Fibroblast of pulmonary artery (primary cell): ENCODE measurements around the gene RBMS2.

Experiments used
- DNase-seq: peaks from one replicate; pipeline ENCODE4 v3.0.0-alpha.2; 2010; ENCODE audit warnings: low read depth
- H3K4me3 ChIP-seq: replicated peaks from 2 replicates; pipeline ENCODE4 v1.5.1; 2011; ENCODE audit warnings: low read depth, mild to moderate bottlenecking, control low read depth, low read length, moderate library complexity
- TF ChIP-seq, protein P1 (sequence below): IDR thresholded peaks from 2 replicates; pipeline ENCODE4 v1.5.1; 2011; ENCODE audit warnings: mild to moderate bottlenecking, control low read depth, low read length, inconsistent platforms; ENCODE audit errors: missing control alignments

The RBMS2 gene

DNA sequence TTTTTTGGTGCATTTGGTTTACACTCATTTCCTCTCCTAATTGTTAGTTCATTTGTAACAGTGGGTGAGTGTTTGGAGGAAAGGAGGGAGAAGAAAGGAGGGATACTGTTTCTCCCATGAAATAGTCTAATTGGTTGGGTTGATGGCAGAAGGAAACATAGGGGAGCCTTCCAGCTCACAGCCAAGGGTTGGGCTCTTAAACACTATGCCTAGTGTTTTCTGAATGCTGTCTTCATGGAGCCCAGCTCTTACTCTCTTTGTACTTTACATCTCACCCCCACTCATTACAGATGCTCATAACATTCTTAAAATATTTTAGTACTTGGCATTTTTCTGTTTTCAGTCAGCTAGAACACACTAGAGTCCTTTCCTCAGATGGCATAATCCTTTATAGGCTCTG, 70.3 kb downstream of the RBMS2 start:
- DNase-seq = no peak
- H3K4me3 ChIP-seq = no peak overlapping the region
- TF ChIP-seq, protein P1, sequence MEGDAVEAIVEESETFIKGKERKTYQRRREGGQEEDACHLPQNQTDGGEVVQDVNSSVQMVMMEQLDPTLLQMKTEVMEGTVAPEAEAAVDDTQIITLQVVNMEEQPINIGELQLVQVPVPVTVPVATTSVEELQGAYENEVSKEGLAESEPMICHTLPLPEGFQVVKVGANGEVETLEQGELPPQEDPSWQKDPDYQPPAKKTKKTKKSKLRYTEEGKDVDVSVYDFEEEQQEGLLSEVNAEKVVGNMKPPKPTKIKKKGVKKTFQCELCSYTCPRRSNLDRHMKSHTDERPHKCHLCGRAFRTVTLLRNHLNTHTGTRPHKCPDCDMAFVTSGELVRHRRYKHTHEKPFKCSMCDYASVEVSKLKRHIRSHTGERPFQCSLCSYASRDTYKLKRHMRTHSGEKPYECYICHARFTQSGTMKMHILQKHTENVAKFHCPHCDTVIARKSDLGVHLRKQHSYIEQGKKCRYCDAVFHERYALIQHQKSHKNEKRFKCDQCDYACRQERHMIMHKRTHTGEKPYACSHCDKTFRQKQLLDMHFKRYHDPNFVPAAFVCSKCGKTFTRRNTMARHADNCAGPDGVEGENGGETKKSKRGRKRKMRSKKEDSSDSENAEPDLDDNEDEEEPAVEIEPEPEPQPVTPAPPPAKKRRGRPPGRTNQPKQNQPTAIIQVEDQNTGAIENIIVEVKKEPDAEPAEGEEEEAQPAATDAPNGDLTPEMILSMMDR = no peak

DNA sequence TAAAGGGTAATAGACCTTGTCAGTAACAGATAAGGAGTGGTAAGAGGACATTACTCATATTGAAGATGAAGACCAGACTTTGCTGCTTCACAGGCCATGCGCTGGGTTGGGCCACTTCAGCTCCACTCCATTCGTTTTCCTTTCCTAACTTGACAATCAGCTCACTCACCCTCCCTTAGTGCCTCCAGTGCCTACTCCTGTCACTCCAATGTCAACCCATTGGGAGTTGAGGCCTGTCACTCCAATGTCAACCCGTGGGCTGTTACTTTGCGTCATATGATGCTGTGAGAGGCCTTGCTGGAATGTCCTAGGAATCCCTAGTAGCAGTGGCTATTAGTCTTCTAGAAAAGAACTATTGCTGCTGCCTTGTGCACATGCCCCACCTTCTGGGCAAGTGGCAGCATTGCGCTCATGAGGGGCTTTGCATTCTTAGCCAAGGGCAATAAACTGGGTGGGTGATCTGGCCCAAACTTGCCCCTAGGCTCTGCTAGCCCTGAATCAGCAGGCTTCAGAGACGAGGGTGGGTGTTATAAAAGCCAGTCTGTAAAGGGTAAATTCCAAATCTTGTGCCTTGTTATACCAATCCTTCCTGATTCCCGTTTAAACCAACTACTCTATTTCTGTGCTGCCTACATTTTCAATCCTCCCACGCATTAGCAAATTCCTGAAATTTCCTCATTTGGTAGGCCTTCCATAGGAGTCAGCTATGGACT, 72.4 kb downstream of the RBMS2 start:
- H3K4me3 ChIP-seq = no peak overlapping the region
- peak; percentile 87 for DNase-seq
- TF ChIP-seq, protein P1 = peak; percentile 99

DNA sequence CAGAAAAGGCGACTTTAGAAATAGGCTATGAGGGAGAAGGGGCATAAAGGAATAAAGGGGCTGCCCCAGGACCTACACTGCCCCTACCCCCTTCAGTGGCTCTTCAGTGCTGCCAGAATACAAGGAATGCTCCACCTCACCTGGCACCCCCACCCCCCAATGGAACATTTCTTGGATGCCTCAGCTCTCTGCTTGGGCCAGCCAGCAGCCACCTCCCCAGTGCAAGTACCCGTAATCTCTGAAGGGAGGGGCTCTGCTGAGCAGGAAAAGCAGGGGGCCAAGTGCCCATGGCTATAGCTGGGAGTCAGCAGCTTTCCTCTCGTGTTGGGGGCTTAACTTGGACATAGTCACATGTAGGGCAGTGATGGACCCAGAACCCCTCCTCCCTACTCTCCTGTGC, 75.2 kb downstream of the RBMS2 start:
- H3K4me3 ChIP-seq = no peak overlapping the region
- TF ChIP-seq, protein P1 = no peak
- no peak for DNase-seq

DNA sequence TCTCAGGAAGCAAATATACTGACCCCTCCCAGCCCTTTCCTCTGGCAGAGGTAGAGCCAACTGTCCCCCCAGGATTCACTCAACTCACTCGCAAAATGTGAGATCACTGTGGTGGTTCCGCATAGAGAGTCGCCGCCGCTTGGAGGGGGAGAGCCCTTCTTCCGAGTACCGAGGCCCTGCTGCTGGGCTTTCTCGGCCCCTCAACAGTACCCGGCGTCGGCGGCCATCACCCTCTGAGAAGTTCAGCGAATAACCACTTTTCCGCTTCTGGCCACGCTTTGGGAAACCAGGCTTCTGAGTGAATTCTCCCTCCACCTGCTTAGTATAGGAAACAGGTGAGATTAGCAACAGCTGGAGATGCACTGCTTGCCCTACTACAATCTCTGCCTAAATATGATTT, 77.4 kb downstream of the RBMS2 start:
- H3K4me3 ChIP-seq = no peak overlapping the region
- TF ChIP-seq, protein P1 = no peak

DNA sequence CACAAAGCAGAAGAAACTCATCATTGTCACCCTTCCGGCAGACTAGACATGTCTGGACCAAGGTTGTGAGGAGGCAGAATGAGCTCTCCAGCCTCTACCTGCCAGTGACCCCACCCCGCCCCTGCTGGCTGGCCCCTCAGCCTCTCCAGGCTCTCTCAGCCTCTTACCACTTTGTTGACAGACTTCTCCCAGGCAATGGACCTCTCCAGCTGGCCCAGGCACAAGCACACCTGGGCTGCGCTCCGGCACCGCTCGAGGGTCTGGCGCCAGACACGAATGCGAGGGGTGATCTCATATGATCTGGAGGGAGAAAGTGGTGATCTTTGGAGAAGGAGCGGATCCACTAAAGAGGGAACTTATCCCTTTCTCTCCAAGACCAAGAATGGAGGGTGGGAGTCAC, 78.2 kb downstream of the RBMS2 start:
- no peak for DNase-seq
- TF ChIP-seq, protein P1 = no peak
- H3K4me3 ChIP-seq = no peak overlapping the region

More for the DNA sequence above, 77.4 kb downstream of the RBMS2 start:
- DNase-seq = no peak

DNA sequence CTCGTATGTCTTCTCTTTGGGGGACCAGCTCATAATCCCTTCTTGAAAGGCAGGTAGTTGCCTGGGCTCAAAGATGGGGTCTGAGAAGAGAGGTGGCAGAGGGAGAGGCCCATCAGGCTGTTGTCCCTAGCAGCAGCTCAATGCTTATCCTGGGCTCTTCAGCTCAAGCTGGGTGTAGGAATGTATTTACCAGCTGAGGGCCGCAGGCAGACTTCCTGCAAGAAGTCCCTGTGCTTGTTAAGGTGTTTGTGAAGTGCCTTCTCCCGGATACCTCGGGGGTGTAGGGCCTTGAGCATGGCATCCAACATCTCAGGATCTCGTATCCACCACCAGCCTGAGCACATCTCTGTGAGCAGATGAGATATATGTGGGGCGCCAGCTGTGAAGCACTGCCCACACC, 79.1 kb downstream of the RBMS2 start:
- DNase-seq = no peak
- H3K4me3 ChIP-seq = no peak overlapping the region
- TF ChIP-seq, protein P1 = no peak

DNA sequence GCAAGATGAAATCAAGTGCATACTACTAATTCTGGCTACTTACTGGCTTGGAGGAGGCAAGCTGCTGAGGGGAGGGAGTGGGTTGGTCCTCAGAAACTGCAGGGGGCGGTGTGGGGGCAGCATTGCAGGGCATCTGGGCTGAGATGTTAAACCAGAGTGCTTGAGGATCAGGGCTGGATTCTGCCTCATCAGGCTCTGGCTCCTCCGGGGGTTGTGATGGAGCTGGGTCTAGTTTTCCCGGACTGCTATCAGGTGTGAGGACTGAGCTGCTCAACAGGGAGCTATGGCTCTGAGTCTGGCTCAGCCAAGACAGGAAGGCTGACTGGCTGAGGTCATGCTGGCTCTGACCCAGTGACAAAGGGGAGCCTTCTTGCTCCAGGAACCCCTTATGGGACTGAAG, 79.9 kb downstream of the RBMS2 start:
- peak; percentile 25 for DNase-seq
- no peak overlapping the region for H3K4me3 ChIP-seq
- TF ChIP-seq, protein P1 = peak; percentile 35
